H9 (cell line): Measurements from ENCODE around the gene BDH1. TPM values are rescaled to one million over a fixed set of nuclear protein-coding genes. Genes with fewer than 3 reads are reported as not detected.

Experiments
- DNase-seq: peaks from one replicate; pipeline ENCODE4 v3.0.0-alpha.2; 2017
- H2AFZ ChIP-seq: one replicate; pipeline ENCODE4 v1.6.1; 2013; ENCODE audit warnings: mild to moderate bottlenecking, low read length, control low read depth, moderate library complexity
- H2AK5ac ChIP-seq: 2 replicates; pipeline ENCODE4 v1.6.1; 2013; ENCODE audit warnings: low read length, control low read depth, mixed read lengths; ENCODE audit not compliant: insufficient read length
- H2BK120ac ChIP-seq: one replicate; pipeline ENCODE4 v1.6.1; 2013; ENCODE audit warnings: low read depth, mild to moderate bottlenecking, low read length, control low read depth, inconsistent platforms; ENCODE audit not compliant: poor library complexity, severe bottlenecking
- H2BK12ac ChIP-seq: 2 replicates; pipeline ENCODE4 v1.6.1; 2013; ENCODE audit warnings: low read length, control low read depth, mixed read lengths, low read depth; ENCODE audit not compliant: insufficient read length
- H2BK15ac ChIP-seq: 2 replicates; pipeline ENCODE4 v1.6.1; 2013; ENCODE audit warnings: low read depth, low read length, control low read depth
- H2BK20ac ChIP-seq: one replicate; pipeline ENCODE4 v1.6.1; 2013; ENCODE audit warnings: low read depth, mild to moderate bottlenecking, low read length, control low read depth, inconsistent platforms; ENCODE audit not compliant: poor library complexity, severe bottlenecking
- H2BK5ac ChIP-seq: 2 replicates; pipeline ENCODE4 v1.6.1; 2013; ENCODE audit warnings: low read length, control low read depth, mixed read lengths; ENCODE audit not compliant: insufficient read length
- H3K14ac ChIP-seq: 2 replicates; pipeline ENCODE4 v1.6.1; 2013; ENCODE audit warnings: low read length, control low read depth; ENCODE audit not compliant: insufficient read depth
- H3K18ac ChIP-seq: 2 replicates; pipeline ENCODE4 v1.6.1; 2013; ENCODE audit warnings: low read depth, mild to moderate bottlenecking, mixed read lengths, low read length, control low read depth; ENCODE audit not compliant: insufficient read length
- H3K23ac ChIP-seq: 2 replicates; pipeline ENCODE4 v1.6.1; 2013; ENCODE audit warnings: low read length, control low read depth, mixed read lengths, low read depth; ENCODE audit not compliant: insufficient read length
- H3K23me2 ChIP-seq: 2 replicates; pipeline ENCODE4 v1.6.1; 2013; ENCODE audit warnings: low read depth, mild to moderate bottlenecking, mixed read lengths, low read length, control low read depth; ENCODE audit not compliant: insufficient read length, poor library complexity, severe bottlenecking
- H3K27ac ChIP-seq: 2 replicates; pipeline ENCODE4 v1.5.1; 2013; ENCODE audit warnings: low read length, control low read depth, mixed read lengths, low read depth; ENCODE audit not compliant: insufficient read length
- H3K27me3 ChIP-seq: 2 replicates; pipeline ENCODE4 v1.6.1; 2013; ENCODE audit warnings: low read length, control low read depth, inconsistent platforms; ENCODE audit not compliant: insufficient read depth
- H3K4ac ChIP-seq: 2 replicates; pipeline ENCODE4 v1.6.1; 2013; ENCODE audit warnings: low read depth, mild to moderate bottlenecking, control low read depth, inconsistent platforms, low read length, moderate library complexity
- H3K4me1 ChIP-seq: 2 replicates; pipeline ENCODE4 v1.6.1; 2013; ENCODE audit warnings: low read length, control low read depth, inconsistent platforms; ENCODE audit not compliant: insufficient read depth
- H3K4me2 ChIP-seq: 2 replicates; pipeline ENCODE4 v1.6.1; 2013; ENCODE audit warnings: low read length, control low read depth, mixed read lengths; ENCODE audit not compliant: insufficient read length, insufficient read depth
- H3K56ac ChIP-seq: 2 replicates; pipeline ENCODE4 v1.6.1; 2013; ENCODE audit warnings: low read depth, mild to moderate bottlenecking, mixed read lengths, low read length, control low read depth; ENCODE audit not compliant: insufficient read length
- H3K79me1 ChIP-seq: 2 replicates; pipeline ENCODE4 v1.6.1; 2013; ENCODE audit warnings: low read depth, mild to moderate bottlenecking, moderate library complexity, low read length, control low read depth, inconsistent platforms; ENCODE audit not compliant: insufficient read depth, poor library complexity, severe bottlenecking
- H3K79me2 ChIP-seq: 2 replicates; pipeline ENCODE4 v1.6.1; 2013; ENCODE audit warnings: low read length, control low read depth, inconsistent platforms; ENCODE audit not compliant: insufficient read depth
- H3K9ac ChIP-seq: 2 replicates; pipeline ENCODE4 v1.6.1; 2013; ENCODE audit warnings: low read length, control low read depth, mixed read lengths; ENCODE audit not compliant: insufficient read length; ENCODE audit errors: extremely low read depth
- H3K9me3 ChIP-seq: one replicate; pipeline ENCODE4 v1.6.1; 2013; ENCODE audit warnings: low read depth, low read length, inconsistent platforms; ENCODE audit not compliant: control insufficient read depth
- H3T11ph ChIP-seq: one replicate; pipeline ENCODE4 v1.6.1; 2013; ENCODE audit warnings: mild to moderate bottlenecking, low read length, control low read depth, inconsistent platforms
- H4K20me1 ChIP-seq: one replicate; pipeline ENCODE4 v1.6.1; 2013; ENCODE audit not compliant: control insufficient read depth, insufficient read length, insufficient read depth
- H4K5ac ChIP-seq: 2 replicates; pipeline ENCODE4 v1.6.1; 2013; ENCODE audit warnings: low read depth, mild to moderate bottlenecking, mixed read lengths, low read length, control low read depth; ENCODE audit not compliant: insufficient read length
- H4K8ac ChIP-seq: replicated peaks from 2 replicates; pipeline ENCODE4 v1.6.1; 2013; ENCODE audit warnings: low read length, control low read depth, mixed read lengths, low read depth; ENCODE audit not compliant: insufficient read length
- H4K91ac ChIP-seq: 2 replicates; pipeline ENCODE4 v1.6.1; 2013; ENCODE audit warnings: low read depth, mild to moderate bottlenecking, moderate library complexity, mixed read lengths, low read length, control low read depth; ENCODE audit not compliant: insufficient read length
- H3K27ac Mint-ChIP-seq, 3 experiments: 2 replicates in 2 of 3; 3 replicates in 1 of 3; pipeline ENCODE4 v1.8.0; 2020 to 2021; ENCODE audit warnings: mixed read lengths in 3 of 3, mild to moderate bottlenecking in 1 of 3, moderate library complexity in 1 of 3
- H3K27me3 Mint-ChIP-seq: 2 replicates; pipeline ENCODE4 v1.8.0; 2021; ENCODE audit warnings: low read depth, mild to moderate bottlenecking, moderate library complexity, mixed read lengths
- H3K36me3 Mint-ChIP-seq, 3 experiments: 2 replicates in 2 of 3; 3 replicates in 1 of 3; pipeline ENCODE4 v1.8.0; 2020 to 2021; ENCODE audit warnings: low read depth in 3 of 3, mixed read lengths in 3 of 3; ENCODE audit not compliant: insufficient read depth in 1 of 3
- H3K4me1 Mint-ChIP-seq, 2 experiments: 2 replicates each; pipeline ENCODE4 v1.8.0; 2020; ENCODE audit warnings: mixed read lengths in 2 of 2
- H3K4me3 Mint-ChIP-seq, 2 experiments: 2 replicates in 1 of 2; 3 replicates in 1 of 2; pipeline ENCODE4 v1.8.0; 2020 to 2021; ENCODE audit warnings: mild to moderate bottlenecking in 2 of 2, mixed read lengths in 2 of 2, moderate library complexity in 1 of 2
- H3K9me3 Mint-ChIP-seq, 2 experiments: 2 replicates in 1 of 2; 3 replicates in 1 of 2; pipeline ENCODE4 v1.8.0; 2020; ENCODE audit warnings: mild to moderate bottlenecking in 2 of 2, mixed read lengths in 2 of 2, moderate library complexity in 1 of 2
- WGBS: extraction: QIAGEN DNeasy Blood & Tissue Kit; methylation state at CpG from one replicate; pipeline ENCODE4 v1.1.7; 2013; ENCODE audit warnings: missing lambda C conversion rate, low lambda C conversion rate, mixed read lengths; ENCODE audit not compliant: insufficient read length; ENCODE audit errors: extremely low coverage; 5-methylcytosine and 5-hydroxymethylcytosine counted together
- total RNA-seq: library from RNA; stranded (reverse); gene quantifications from 2 replicates; pipeline ENCODE4 v1.2.1, GENCODE V29; 2021
- TF ChIP-seq, protein P1 (sequence below): fragments of 200-600 bp; sonication (generic); conservative IDR thresholded peaks from 3 replicates; pipeline ENCODE4 v1.8.0; 2021; ENCODE audit warnings: antibody characterized with exemption, mild to moderate bottlenecking

BDH1 gene
- total RNA-seq, 1 experiment from 2014 or later, result 23.8 TPM

DNA sequence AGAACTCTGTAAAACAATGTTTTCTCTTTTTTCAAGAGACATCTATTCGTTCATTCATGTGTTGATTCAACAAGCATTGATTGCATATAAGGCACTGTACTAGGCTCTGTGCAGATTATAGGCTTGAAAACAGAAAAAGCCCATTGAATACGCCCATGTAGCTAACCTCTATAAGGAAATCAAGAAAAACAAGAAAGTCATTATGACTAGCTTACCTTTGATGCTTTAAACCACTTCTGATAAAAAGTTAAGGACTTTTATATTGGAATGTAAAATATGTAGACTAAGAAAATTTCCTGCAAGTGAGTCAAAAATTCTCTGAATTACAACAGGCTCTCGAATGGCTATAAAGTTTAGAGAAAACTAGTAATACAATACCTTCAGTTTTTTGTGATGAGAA lies 92.5 kb downstream of the BDH1 start:
- H2BK15ac ChIP-seq, result no peak overlapping the region
- H3K4me1 ChIP-seq, result no peaks in the 10 kb centered on the region
- TF ChIP-seq, protein P1, sequence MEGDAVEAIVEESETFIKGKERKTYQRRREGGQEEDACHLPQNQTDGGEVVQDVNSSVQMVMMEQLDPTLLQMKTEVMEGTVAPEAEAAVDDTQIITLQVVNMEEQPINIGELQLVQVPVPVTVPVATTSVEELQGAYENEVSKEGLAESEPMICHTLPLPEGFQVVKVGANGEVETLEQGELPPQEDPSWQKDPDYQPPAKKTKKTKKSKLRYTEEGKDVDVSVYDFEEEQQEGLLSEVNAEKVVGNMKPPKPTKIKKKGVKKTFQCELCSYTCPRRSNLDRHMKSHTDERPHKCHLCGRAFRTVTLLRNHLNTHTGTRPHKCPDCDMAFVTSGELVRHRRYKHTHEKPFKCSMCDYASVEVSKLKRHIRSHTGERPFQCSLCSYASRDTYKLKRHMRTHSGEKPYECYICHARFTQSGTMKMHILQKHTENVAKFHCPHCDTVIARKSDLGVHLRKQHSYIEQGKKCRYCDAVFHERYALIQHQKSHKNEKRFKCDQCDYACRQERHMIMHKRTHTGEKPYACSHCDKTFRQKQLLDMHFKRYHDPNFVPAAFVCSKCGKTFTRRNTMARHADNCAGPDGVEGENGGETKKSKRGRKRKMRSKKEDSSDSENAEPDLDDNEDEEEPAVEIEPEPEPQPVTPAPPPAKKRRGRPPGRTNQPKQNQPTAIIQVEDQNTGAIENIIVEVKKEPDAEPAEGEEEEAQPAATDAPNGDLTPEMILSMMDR, result no peak
- no peak overlapping the region for H3T11ph ChIP-seq
- no peaks in the 10 kb centered on the region for H3K9me3 ChIP-seq
- no peak overlapping the region for H2BK12ac ChIP-seq
- DNase-seq, result no peak
- no peak overlapping the region for H3K4me2 ChIP-seq
- Mint-ChIP-seq H3K27ac (no peak overlapping the region), H3K9me3 (no peaks in the 10 kb centered on the region), H3K4me3 (no peak overlapping the region), H3K36me3 (no peaks in the 10 kb centered on the region; a peak in 1 of 7 replicates), H3K4me1 (peaks cover 29 to 32% of the 10 kb centered on the region in 2 experiments), H3K27me3 (peaks cover 5% of the 10 kb centered on the region)
- no peak overlapping the region for H2BK20ac ChIP-seq
- H2AFZ ChIP-seq, result no peak overlapping the region
- no peaks in the 10 kb centered on the region for H3K27me3 ChIP-seq
- WGBS, result no CpG with 5 or more reads among the region's 3 CpGs
- H4K91ac ChIP-seq, result no peak overlapping the region
- no peaks in the 10 kb centered on the region for H3K79me1 ChIP-seq
- no peak overlapping the region for H4K8ac ChIP-seq
- no peaks in the 10 kb centered on the region for H4K20me1 ChIP-seq
- H3K18ac ChIP-seq, result no peak overlapping the region
- H3K56ac ChIP-seq, result no peak overlapping the region
- H3K79me2 ChIP-seq, result no peaks in the 10 kb centered on the region
- H2BK5ac ChIP-seq, result no peak overlapping the region
- H4K5ac ChIP-seq, result no peak overlapping the region
- H3K14ac ChIP-seq, result no peak overlapping the region
- no peak overlapping the region for H3K9ac ChIP-seq
- H3K23me2 ChIP-seq, result no peaks in the 10 kb centered on the region
- H3K4ac ChIP-seq, result no peak overlapping the region
- no peak overlapping the region for H3K23ac ChIP-seq
- H2AK5ac ChIP-seq, result no peak overlapping the region
- no peak overlapping the region for H3K27ac ChIP-seq
- H2BK120ac ChIP-seq, result no peak overlapping the region
